H1 (cell line): ENCODE results near the gene TPM2. TPM values are rescaled to one million over a fixed set of nuclear protein-coding genes. Genes with fewer than 3 reads are reported as not detected.

ENCODE experiments used
- ATF2 ChIP-seq: IDR thresholded peaks from 2 replicates; pipeline ENCODE4 v1.6.1; 2012; ENCODE audit warnings: low read length, inconsistent platforms
- BCL11A ChIP-seq, 2 experiments: IDR thresholded peaks; one replicate each; pipeline ENCODE4 v1.6.1; 2011; ENCODE audit warnings: low read depth in 2 of 2, low read length in 2 of 2, mild to moderate bottlenecking in 2 of 2
- BRCA1 ChIP-seq: IDR thresholded peaks from 2 replicates; pipeline ENCODE4 v1.6.1; 2012; ENCODE audit warnings: low read depth, low read length, improper control_type of control experiment
- CEBPB ChIP-seq: IDR thresholded peaks from 2 replicates; pipeline ENCODE4 v1.6.1; 2012; ENCODE audit warnings: low read depth, low read length
- CHD2 ChIP-seq: IDR thresholded peaks from 2 replicates; pipeline ENCODE4 v1.6.1; 2012; ENCODE audit warnings: low read length, improper control_type of control experiment
- EZH2 ChIP-seq: fragments of 200-600 bp; sonication (generic); IDR thresholded peaks from 2 replicates; pipeline ENCODE4 v1.7.1; 2012; ENCODE audit warnings: low read depth, mild to moderate bottlenecking, moderate library complexity, low read length, inconsistent platforms; ENCODE audit not compliant: severe bottlenecking
- GABPA ChIP-seq: IDR thresholded peaks from 2 replicates; pipeline ENCODE4 v1.6.1; 2011; ENCODE audit warnings: mild to moderate bottlenecking, low read length, moderate library complexity, borderline replicate concordance; ENCODE audit not compliant: insufficient read depth
- JUN ChIP-seq: IDR thresholded peaks from 2 replicates; pipeline ENCODE4 v1.6.1; 2011; ENCODE audit warnings: low read depth, mild to moderate bottlenecking, improper control_type of control experiment, low read length
- KDM1A ChIP-seq: fragments of 200-600, 300-600 bp; sonication (generic); IDR thresholded peaks from 2 replicates; pipeline ENCODE4 v1.7.1; 2016; ENCODE audit warnings: mild to moderate bottlenecking, low read length, borderline replicate concordance
- KDM4A ChIP-seq: IDR thresholded peaks from one replicate; pipeline ENCODE4 v1.7.1; 2012; ENCODE audit warnings: low read depth, mild to moderate bottlenecking, moderate library complexity, low read length, inconsistent platforms; ENCODE audit not compliant: severe bottlenecking
- MAFK ChIP-seq: IDR thresholded peaks from 2 replicates; pipeline ENCODE4 v1.6.1; 2012; ENCODE audit warnings: low read depth, mild to moderate bottlenecking, improper control_type of control experiment, low read length
- MAX ChIP-seq: IDR thresholded peaks from 2 replicates; pipeline ENCODE4 v1.6.1; 2012; ENCODE audit warnings: inconsistent platforms
- NRF1 ChIP-seq: IDR thresholded peaks from 2 replicates; pipeline ENCODE4 v1.6.1; 2011; ENCODE audit warnings: mild to moderate bottlenecking, low read depth, low read length, improper control_type of control experiment
- POLR2AphosphoS5 ChIP-seq: IDR thresholded peaks from 2 replicates; pipeline ENCODE4 v1.6.1; 2011; ENCODE audit warnings: low read depth, low read length
- POU5F1 ChIP-seq: IDR thresholded peaks from 2 replicates; pipeline ENCODE4 v1.6.1; 2011; ENCODE audit warnings: low read depth, mild to moderate bottlenecking, low read length, moderate library complexity
- RBBP5 ChIP-seq: IDR thresholded peaks from 2 replicates; pipeline ENCODE4 v1.7.1; 2012; ENCODE audit warnings: low read depth, mild to moderate bottlenecking, inconsistent platforms, low read length, moderate library complexity, borderline replicate concordance
- RXRA ChIP-seq: IDR thresholded peaks from 2 replicates; pipeline ENCODE4 v1.6.1; 2011; ENCODE audit warnings: low read depth, mild to moderate bottlenecking, low read length, moderate library complexity; ENCODE audit not compliant: insufficient read depth
- SIX5 ChIP-seq: IDR thresholded peaks from 2 replicates; pipeline ENCODE4 v1.6.1; 2011; ENCODE audit warnings: mild to moderate bottlenecking, low read depth, low read length
- SP2 ChIP-seq: IDR thresholded peaks from 2 replicates; pipeline ENCODE4 v1.6.1; 2012; ENCODE audit warnings: mild to moderate bottlenecking, low read length, inconsistent platforms
- SUZ12 ChIP-seq: fragments of 200-600 bp; sonication (generic); IDR thresholded peaks from 2 replicates; pipeline ENCODE4 v1.6.1; 2012; ENCODE audit warnings: mild to moderate bottlenecking, inconsistent platforms, low read length, moderate library complexity, mixed read lengths
- TAF7 ChIP-seq: optimal IDR thresholded peaks from 2 replicates; pipeline ENCODE3; 2011; ENCODE audit warnings: low read depth, mild to moderate bottlenecking, inconsistent platforms, low read length, moderate library complexity, borderline replicate concordance
- YY1 ChIP-seq: IDR thresholded peaks from 2 replicates; pipeline ENCODE4 v1.6.1; 2011; ENCODE audit warnings: low read depth, mild to moderate bottlenecking, low read length
- polyA plus RNA-seq, 7 experiments: library from polyadenylated mRNA; depleted of rRNA in 3 of 7; stranded (reverse) in 5 of 7; unstranded in 2 of 7; fragments of >200 nt in 5 of 7; fragments of 200-250 nt in 2 of 7; gene quantifications; 1 replicate in 5 of 7; 2 replicates in 1 of 7; 4 replicates in 1 of 7; pipeline versions ENCODE4 v1.2.1 to v1.2.3, GENCODE V29; 2011 to 2013; ENCODE audit warnings: missing spikeins in 2 of 7, mixed read lengths in 2 of 7
- total RNA-seq: library from RNA; stranded (reverse); fragmentation: NEBNext Ultra II Directional; extraction: Animal tissue kit (Norgen Biotek cat#: 25700); gene quantifications from 2 replicates; pipeline ENCODE4 v1.2.1, GENCODE V29; 2021

TPM2 gene
- total and polyA plus RNA-seq, 2 of the 8 experiments (the other 6 are each of a cell fraction or from before 2014, with no cell fraction given): 62.5 to 181 TPM

GRCh38 chr9:35664531-35665470, 24.9 kb downstream of the TPM2 start, which contains the start of gene ARHGEF39 (continued):
- TF ChIP-seq KDM1A (no peak), SP2 (no peak), GABPA (0 out of 2 replicates have a peak, but pooled peaks have one; percentile 76), NRF1 (peak; percentile 59), BCL11A (IDR thresholded peaks at IDR 0.05; ENCODE audit: low read depth in 2 of 2, low read length in 2 of 2) (no peak), POLR2AphosphoS5 (peak; percentile 81), JUN (no peak), TAF7 (peak; percentile 27), KDM4A (no peak), YY1 (0 out of 2 replicates have a peak, but pooled peaks have one; percentile 27), POU5F1 (no peak), CEBPB (no peak), EZH2 (no peak), SUZ12 (no peak), BRCA1 (no peak), SIX5 (no peak), CHD2 (no peak), MAX (peak; percentile 72), RBBP5 (peak; percentile 61; the same call in 1 of the 2 replicates), RXRA (no peak), MAFK (no peak), ATF2 (no peak)
